Loucy (cell line): ENCODE results near the gene FTL.

Experiments used
- EZH2phosphoT487 ChIP-seq: fragments of 200-600 bp; IDR thresholded peaks from 2 replicates; pipeline ENCODE4 v1.6.1; 2018; ENCODE audit warnings: antibody characterized with exemption, mild to moderate bottlenecking, moderate library complexity, borderline replicate concordance
- TF ChIP-seq, protein P1 (sequence below): fragments of 200-600 bp; sonication (generic); conservative IDR thresholded peaks from 2 replicates; pipeline ENCODE4 v1.5.1; 2014; ENCODE audit warnings: mild to moderate bottlenecking, antibody characterized with exemption, low read length

DNA sequence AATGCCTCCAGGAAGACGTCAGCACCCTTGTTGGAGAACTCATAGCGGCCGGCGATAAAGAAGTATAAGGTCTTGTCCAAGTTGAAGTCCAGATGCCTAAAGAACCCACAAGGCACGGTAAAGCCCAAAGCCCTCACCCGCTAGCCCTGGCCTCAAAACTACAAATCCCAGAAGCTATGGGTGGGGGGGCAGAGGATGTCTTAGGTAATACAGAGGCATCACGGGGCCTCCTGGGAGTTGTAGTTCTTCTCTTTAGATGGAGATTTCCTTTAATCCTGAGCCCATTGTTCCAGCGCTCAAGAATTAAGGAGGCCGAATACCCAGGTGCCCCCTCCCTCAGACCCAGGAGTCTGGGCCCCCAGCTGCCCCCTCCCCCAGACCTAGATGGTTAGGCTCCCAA, 17.2 kb downstream of the FTL start:
- TF ChIP-seq, protein P1, sequence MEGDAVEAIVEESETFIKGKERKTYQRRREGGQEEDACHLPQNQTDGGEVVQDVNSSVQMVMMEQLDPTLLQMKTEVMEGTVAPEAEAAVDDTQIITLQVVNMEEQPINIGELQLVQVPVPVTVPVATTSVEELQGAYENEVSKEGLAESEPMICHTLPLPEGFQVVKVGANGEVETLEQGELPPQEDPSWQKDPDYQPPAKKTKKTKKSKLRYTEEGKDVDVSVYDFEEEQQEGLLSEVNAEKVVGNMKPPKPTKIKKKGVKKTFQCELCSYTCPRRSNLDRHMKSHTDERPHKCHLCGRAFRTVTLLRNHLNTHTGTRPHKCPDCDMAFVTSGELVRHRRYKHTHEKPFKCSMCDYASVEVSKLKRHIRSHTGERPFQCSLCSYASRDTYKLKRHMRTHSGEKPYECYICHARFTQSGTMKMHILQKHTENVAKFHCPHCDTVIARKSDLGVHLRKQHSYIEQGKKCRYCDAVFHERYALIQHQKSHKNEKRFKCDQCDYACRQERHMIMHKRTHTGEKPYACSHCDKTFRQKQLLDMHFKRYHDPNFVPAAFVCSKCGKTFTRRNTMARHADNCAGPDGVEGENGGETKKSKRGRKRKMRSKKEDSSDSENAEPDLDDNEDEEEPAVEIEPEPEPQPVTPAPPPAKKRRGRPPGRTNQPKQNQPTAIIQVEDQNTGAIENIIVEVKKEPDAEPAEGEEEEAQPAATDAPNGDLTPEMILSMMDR, result no peak
- no peak for TF ChIP-seq EZH2phosphoT487
